HG03378 (cell line): Measurements from ENCODE around the gene CTPS2.
"Not testable (repeated sequence)": the region's sequence is repeated elsewhere in the genome, so short reads cannot be mapped to it uniquely, and the experiment has no call there.

ENCODE experiments used
- ATAC-seq: cut with Tn5 transposase; IDR thresholded peaks from one replicate; pipeline ENCODE4 v1.9.1; 2021; ENCODE audit warnings: mild to moderate bottlenecking, moderate library complexity; ENCODE audit not compliant: unreplicated experiment

CTPS2 gene

GRCh38 chrX:16715638-16716037 is 3.2 kb upstream of the CTPS2 start:
- not testable (repeated sequence) for ATAC-seq

- no peak for ATAC-seq
Observed at GRCh38 chrX:16714504-16714903, 2.0 kb upstream of the CTPS2 start.

DNA sequence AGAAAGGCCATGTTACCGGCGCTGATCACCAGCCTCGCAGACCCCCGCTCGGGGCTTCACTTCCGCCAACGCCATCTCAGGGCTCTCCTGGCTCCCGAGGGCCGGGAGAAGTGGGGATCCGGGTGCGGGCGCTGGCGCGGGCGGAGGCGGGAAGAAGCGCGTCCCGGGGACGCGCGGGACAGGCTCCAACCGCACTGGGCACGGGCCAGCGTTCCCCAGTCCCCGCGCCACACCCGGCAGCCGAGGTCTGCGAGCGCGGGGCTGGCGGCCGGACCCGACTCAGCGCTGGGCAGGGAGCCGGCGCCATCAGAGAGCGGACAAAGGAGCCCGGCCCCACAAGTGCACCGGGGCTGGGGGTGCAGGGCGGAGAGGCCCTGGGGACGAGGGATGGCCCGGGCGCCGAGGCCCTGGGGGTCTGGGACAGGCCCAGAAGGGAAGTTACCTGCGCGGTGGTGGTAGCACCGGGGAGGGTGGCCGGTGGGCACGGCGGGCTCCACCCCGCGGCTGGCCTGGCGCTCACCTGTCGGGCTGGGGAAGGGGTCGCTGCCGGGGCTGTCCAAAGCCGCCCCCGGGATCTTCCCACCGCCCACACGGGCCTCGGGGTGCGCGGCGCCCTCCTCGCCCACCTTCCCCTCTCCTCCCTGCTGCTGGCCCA is 449 bp downstream of the CTPS2 start:
- ATAC-seq, result peak; percentile 33

- ATAC-seq, result no peak
Observed at GRCh38 chrX:16711219-16711811, 1.2 kb downstream of the CTPS2 start.

DNA sequence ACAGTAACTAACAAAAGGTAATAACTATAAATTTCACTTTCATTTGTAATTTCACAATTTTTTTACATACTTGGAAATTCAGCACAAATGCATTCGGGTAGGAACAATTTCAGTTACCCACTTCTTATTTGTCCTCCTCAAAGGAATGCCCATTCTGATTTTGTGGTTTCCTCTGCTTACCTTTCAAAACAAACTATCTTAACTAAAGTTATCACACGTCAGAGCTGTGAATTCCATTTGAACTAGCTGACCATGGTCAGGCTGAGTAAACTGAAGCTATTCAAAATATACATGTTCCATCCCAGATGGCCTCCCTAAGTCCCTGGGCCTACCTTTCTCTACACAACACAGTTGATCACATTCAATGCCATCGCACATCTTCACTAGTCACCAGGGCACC is 4.5 kb downstream of the CTPS2 start:
- no peak for ATAC-seq

- no peak for ATAC-seq
Observed at GRCh38 chrX:16705370-16705769, 7.1 kb downstream of the CTPS2 start.

GRCh38 chrX:16702700-16703599 is 9.5 kb downstream of the CTPS2 start:
- no peak for ATAC-seq

DNA sequence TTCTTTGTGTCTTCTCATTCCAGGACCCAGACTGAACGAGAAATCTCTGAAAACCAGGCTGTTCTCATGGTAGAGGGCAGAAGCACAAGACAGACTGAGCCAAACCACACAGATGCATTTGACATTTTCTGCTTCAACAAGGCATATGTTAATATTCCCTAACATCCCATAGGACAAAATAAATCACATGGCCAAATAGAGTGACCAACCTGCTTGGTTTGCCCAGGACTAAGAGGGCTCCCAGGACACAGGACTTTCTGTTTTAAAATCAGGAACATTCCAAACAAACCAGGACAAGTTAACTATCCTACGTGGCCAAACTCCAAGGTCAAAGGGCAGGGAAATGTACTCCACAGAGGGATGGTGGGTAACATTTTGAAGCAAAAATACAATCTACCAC is 11.7 kb downstream of the CTPS2 start:
- ATAC-seq, result no peak

DNA sequence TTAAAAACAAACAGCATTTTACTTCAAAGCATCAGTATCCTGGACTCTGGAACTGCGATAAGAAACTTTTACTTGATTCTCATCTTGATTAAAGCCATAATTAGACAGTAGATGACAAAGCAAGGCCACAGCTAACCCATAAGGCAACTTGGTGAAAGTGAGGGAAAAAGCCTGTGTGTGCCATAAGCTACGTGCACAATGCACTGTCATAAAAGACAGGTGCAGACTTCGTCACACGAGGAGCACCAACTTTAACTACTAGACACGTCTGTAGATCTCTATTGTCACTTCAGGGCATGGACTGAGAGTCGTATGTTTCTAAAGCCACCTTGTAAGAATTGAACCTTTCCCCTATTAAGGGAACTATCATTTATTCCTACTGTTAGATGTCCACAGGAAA is 13.1 kb downstream of the CTPS2 start:
- no peak for ATAC-seq

- no peak for ATAC-seq
Observed at GRCh38 chrX:16696956-16697355, 15.5 kb downstream of the CTPS2 start.

DNA sequence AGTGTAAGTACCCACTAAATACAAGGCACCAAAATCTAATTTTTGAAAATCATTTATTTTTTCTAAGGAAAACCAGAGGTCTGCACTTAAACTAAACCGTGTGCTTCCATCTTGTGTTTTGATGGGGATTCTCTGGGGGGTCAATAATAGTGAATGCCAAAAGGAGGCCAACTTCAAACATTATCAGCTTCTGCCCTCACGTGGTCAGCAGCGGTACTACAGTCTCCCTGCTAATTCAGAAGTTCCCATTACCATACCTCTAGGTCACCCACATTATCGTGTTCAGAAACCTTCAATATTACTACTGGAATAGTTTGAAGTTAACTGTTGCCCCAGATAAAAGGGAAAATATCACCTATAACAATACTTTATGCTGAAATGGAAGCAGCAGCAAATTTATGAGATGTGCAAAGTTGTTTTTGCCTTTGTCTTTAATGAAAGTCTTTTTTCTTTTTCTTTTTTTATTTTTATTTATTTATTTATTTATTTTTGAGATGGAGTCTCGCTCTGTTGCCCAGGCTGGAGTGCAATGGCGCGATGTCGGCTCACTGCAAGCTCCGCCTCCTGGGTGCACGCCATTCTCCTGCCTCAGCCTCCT is 17.3 kb downstream of the CTPS2 start:
- ATAC-seq, result no peak

DNA sequence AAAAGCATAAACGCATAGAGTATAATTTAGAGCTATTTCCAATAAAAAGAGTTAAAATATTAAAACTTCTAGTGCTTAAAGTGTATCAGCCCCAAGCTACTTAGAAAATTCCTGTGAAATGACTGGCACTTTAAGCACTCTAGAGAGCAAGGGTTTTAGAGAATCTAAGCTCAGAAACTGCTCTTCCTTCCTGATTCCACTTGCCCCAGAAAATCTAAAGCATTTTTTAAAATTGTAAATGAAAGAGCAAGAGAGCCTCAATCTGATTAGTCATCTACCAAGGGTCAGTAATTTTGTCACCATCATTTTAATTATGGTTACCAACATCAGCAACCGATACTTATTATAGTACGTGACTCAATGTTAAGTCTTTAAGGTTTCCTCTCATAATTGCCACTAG is 25.0 kb downstream of the CTPS2 start:
- ATAC-seq, result no peak

GRCh38 chrX:16683007-16683664 is 29.3 kb downstream of the CTPS2 start:
- ATAC-seq, result no peak

DNA sequence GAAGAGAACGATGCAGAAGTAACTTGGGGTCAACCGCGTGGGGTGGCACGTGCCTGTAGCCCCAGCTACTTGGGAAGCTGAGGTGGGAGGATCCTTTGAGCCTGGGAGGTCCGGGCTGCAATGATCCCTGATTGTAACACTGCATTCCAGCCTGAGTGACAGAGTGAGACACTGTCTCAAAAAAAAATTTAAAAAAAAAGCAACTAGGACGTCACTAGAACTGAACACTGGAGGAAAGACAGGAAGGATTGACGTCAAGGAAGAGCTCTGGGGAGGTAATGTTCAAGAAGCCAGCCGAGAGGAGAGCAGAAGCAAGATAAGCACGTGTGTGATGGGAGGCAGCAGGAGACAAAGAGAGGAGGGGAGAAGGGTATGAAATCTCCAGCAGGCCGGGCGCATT is 33.8 kb downstream of the CTPS2 start:
- no peak for ATAC-seq

DNA sequence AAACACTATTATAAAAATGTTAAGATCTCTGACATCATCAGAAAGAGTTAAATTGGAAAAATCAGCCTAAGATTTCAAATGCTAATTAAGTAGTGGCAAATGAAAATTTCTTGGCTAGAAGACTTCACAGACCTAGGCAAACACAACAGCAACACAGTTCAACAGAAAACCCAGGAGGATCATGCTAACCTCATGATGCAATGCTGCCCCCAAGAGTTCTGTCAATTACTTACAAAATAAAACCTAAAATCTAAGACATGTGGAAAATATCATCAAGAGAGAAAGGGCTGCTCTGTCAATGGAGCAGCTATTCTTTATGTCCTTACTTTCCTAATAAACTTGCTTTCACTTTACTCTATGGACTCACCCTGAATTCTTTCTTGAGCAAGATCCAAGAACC is 41.5 kb downstream of the CTPS2 start:
- ATAC-seq, result no peak

GRCh38 chrX:16666541-16666940 is 45.9 kb downstream of the CTPS2 start:
- ATAC-seq, result no peak

DNA sequence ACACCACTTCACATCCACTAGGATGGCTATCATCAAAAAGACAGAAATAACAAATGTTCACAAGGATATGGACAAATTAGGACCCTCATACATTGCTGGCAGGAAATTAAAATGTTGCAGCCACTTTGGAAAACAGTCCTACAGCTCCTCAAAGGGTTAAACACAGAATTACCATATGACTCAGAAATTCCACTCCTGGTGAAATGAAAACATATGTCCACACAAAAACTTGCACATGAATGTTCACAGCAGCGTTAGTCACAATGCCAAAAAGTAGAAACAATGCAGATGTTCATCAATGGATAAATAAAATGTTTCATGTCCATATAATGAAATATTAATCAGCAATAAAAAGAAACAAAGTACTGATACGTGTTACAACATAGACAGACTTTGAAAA is 47.4 kb downstream of the CTPS2 start:
- no peak for ATAC-seq

GRCh38 chrX:16664626-16665025 is 47.8 kb downstream of the CTPS2 start:
- no peak for ATAC-seq

GRCh38 chrX:16664074-16664473 is 48.4 kb downstream of the CTPS2 start:
- ATAC-seq, result no peak

DNA sequence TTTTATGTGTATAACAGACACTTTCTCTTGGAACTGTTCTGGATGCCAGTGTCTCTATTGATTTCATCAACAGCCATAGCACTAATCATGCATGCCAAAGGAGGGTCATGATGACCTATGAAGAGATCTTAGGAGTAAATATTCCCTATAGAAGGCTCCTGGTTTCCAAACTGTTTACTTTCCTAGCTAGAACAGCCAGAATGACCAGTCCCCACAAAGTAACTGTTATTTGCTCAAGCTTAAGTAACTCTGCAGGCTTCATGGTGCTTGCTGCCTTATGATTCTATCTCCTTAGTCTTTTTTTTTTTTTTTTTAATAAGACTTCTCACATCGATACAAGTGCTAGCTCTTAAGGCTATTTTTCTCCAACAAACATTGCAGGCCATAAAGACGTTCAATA is 50.1 kb downstream of the CTPS2 start:
- no peak for ATAC-seq

DNA sequence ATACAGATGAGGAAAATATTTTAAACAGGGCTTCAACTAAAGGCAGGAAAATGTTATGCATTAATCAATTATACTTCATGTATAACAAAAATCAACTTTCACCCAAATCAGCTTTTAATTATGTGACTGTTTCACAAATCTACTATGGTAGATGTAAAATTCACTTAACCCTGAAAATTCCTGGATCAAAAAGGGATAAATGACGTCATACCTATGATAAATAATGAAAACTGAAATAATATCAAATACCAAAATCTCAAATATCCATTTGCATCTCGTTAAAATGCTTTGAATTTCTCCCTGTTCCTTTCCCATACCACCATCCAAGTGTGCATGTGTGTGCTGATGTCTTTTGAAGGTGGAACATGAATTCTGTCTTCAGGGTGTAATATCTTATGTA is 51.0 kb downstream of the CTPS2 start:
- ATAC-seq, result no peak
